HG03520 (cell line): ENCODE results near the gene SLC47A2.
"Not testable (repeated sequence)": the region's sequence is repeated elsewhere in the genome, so short reads cannot be mapped to it uniquely, and the experiment has no call there.

Source experiments
- ATAC-seq: cut with Tn5 transposase; IDR thresholded peaks from one replicate; pipeline ENCODE4 v1.9.1; 2021; ENCODE audit warnings: mild to moderate bottlenecking, moderate library complexity; ENCODE audit not compliant: unreplicated experiment

SLC47A2 gene

GRCh38 chr17:19671433-19671832 is 45.0 kb downstream of the SLC47A2 start:
- ATAC-seq = no peak

- no peak for ATAC-seq
Measured at GRCh38 chr17:19670908-19671307, 45.5 kb downstream of the SLC47A2 start.

GRCh38 chr17:19669680-19670079 is 46.7 kb downstream of the SLC47A2 start:
- ATAC-seq = not testable (repeated sequence)

- no peak for ATAC-seq
Measured at GRCh38 chr17:19664821-19665181, 51.6 kb downstream of the SLC47A2 start.

GRCh38 chr17:19664136-19664820 is 52.1 kb downstream of the SLC47A2 start:
- no peak for ATAC-seq

GRCh38 chr17:19663097-19663496 is 53.3 kb downstream of the SLC47A2 start:
- no peak for ATAC-seq

GRCh38 chr17:19661121-19661520 is 55.3 kb downstream of the SLC47A2 start:
- ATAC-seq = no peak

GRCh38 chr17:19660219-19660870 is 56.0 kb downstream of the SLC47A2 start:
- ATAC-seq = no peak

- no peak for ATAC-seq
Measured at GRCh38 chr17:19659366-19660177, 56.8 kb downstream of the SLC47A2 start.

- ATAC-seq = no peak
Measured at GRCh38 chr17:19656851-19657581, 59.4 kb downstream of the SLC47A2 start.

GRCh38 chr17:19656336-19656735 is 60.0 kb downstream of the SLC47A2 start:
- ATAC-seq = no peak

- no peak for ATAC-seq
Measured at GRCh38 chr17:19654896-19655295, 61.5 kb downstream of the SLC47A2 start.

GRCh38 chr17:19654342-19654886 is 62.0 kb downstream of the SLC47A2 start:
- ATAC-seq = no peak

- ATAC-seq = no peak
Measured at GRCh38 chr17:19652595-19652994, 63.8 kb downstream of the SLC47A2 start.

GRCh38 chr17:19651451-19652238 is 64.7 kb downstream of the SLC47A2 start:
- ATAC-seq = no peak

- ATAC-seq = no peak
Measured at GRCh38 chr17:19650826-19651225, 65.6 kb downstream of the SLC47A2 start.

GRCh38 chr17:19649274-19649541 is 67.2 kb downstream of the SLC47A2 start:
- no peak for ATAC-seq

GRCh38 chr17:19648475-19649273 is 67.7 kb downstream of the SLC47A2 start, which contains the start of gene ALDH3A2:
Gene ALDH3A2 (plus strand): TSS chr17:19648751. CDS start chr17:19648972, 221 bp downstream.
- ATAC-seq = peak; percentile 80

- ATAC-seq = peak; percentile 32
Measured at GRCh38 chr17:19647697-19648474, 68.5 kb downstream of the SLC47A2 start.
